ENCODE data around the gene GPR176. TPM values are rescaled to one million over a fixed set of nuclear protein-coding genes. Genes with fewer than 3 reads are reported as not detected.

Gene GPR176
- total and polyA plus RNA-seq, 9 donors: 0.68 to 8.5 (median 1.8) TPM

DNA sequence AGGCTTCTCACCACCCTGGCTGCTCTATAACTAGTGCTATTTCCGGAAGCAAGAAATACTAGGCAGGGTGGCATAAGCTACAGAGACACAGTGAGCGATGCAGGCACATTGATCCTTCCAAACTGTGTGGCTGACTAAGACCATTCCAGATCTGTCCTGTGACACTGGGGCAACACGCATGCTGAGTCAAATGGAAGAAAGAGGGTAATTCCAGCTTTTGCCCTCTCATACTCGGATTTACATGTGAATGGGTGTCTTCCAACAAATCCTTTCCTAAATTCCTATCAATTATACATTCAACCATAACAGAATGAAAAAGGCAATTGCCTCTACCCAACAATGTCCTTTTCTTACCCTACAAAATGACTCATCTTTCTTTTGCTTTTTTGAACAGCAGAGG, 142.6 kb downstream of the GPR176 start:
- TF ChIP-seq, protein P1, sequence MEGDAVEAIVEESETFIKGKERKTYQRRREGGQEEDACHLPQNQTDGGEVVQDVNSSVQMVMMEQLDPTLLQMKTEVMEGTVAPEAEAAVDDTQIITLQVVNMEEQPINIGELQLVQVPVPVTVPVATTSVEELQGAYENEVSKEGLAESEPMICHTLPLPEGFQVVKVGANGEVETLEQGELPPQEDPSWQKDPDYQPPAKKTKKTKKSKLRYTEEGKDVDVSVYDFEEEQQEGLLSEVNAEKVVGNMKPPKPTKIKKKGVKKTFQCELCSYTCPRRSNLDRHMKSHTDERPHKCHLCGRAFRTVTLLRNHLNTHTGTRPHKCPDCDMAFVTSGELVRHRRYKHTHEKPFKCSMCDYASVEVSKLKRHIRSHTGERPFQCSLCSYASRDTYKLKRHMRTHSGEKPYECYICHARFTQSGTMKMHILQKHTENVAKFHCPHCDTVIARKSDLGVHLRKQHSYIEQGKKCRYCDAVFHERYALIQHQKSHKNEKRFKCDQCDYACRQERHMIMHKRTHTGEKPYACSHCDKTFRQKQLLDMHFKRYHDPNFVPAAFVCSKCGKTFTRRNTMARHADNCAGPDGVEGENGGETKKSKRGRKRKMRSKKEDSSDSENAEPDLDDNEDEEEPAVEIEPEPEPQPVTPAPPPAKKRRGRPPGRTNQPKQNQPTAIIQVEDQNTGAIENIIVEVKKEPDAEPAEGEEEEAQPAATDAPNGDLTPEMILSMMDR (IDR thresholded peaks at IDR 0.05): no peak
- no peak for TF ChIP-seq EP300 (IDR thresholded peaks at IDR 0.05)
- TF ChIP-seq POLR2A (IDR thresholded peaks at IDR 0.05): no peak
- no peak overlapping the region for H3K4me3 ChIP-seq
- H3K36me3 ChIP-seq: no peaks in the 10 kb centered on the region
- intact Hi-C loops (cut with DNase I): no loop called here
- no peaks in the 10 kb centered on the region for H3K27me3 ChIP-seq
- no peak for DNase-seq
- 86 to 93% (median 88%) methylated on average over 4 of the region's 4 CpGs for WGBS, 3 donors
- H3K4me1 ChIP-seq (ENCODE audit: insufficient read depth): no peaks in the 10 kb centered on the region
- H3K27ac ChIP-seq: no peak overlapping the region
- no peaks in the 10 kb centered on the region for H3K9me3 ChIP-seq

DNA sequence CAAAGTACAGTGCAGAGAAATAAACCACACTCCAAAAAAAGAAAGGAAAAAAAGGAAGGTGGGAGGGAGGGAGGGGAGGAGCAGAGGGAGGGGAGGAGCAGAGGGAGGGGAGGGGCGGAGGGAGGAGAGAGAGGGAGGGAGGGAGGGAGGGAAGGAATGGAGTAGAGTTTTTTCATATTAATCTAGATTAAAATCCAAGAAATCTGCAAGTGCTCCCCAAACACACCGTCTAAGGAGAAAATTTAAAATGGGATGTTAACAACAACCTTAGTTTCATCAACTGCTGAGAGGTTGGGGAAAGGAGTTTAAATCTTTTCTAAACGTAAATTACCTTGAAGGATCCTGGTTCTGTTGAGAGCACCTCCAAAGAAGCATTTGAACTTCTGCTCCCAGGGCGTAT, 144.0 kb downstream of the GPR176 start:
- intact Hi-C loops (cut with DNase I): no loop called here
- TF ChIP-seq, protein P1 (IDR thresholded peaks at IDR 0.05): no peak
- TF ChIP-seq POLR2A (IDR thresholded peaks at IDR 0.05) (no peak), EP300 (IDR thresholded peaks at IDR 0.05) (no peak)
- no peak overlapping the region for H3K4me3 ChIP-seq

DNA sequence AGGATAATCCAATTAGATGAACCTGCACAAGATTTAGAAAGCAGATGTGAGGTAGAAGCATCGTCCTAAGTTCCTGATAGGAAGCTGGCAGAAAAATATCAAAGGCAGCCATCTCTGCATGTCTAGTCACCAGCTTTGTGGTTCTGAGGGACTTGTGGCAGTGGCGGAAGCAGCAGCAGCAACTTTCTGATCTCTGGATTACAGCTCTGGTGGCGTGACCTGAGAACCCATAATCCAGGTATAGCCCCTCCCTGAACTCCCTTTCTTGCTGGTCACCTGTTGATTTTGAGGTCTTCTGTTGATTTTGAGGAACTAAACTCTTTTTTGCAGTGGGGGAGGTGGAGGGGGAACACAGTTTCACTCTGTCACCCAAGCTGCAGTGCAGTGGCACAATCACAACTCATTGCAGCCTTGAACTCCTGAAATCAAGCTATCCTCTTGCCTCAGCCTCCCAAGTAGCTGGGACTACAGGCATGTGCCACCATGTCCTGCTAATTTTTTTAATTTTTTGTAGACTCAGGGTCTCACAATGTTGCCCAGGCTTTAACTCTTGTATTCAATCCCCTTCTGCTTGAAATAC, 145.3 kb downstream of the GPR176 start:
- DNase-seq: no peak
- no peaks in the 10 kb centered on the region for H3K27me3 ChIP-seq
- intact Hi-C loops (cut with DNase I): no loop called here
- H3K9me3 ChIP-seq: no peaks in the 10 kb centered on the region
- no peak overlapping the region for H3K4me3 ChIP-seq
- H3K4me1 ChIP-seq (ENCODE audit: insufficient read depth): peaks cover 5% of the 10 kb centered on the region
- no peak overlapping the region for H3K27ac ChIP-seq
- H3K36me3 ChIP-seq: no peaks in the 10 kb centered on the region
- 90 to 97% (median 94%) methylated on average over 3 of the region's 3 CpGs for WGBS, 3 donors
- TF ChIP-seq POLR2A (IDR thresholded peaks at IDR 0.05): no peak
- TF ChIP-seq EP300 (IDR thresholded peaks at IDR 0.05): no peak
- TF ChIP-seq, protein P1 (IDR thresholded peaks at IDR 0.05): no peak

More for the DNA sequence above, 144.0 kb downstream of the GPR176 start:
- no peak for DNase-seq
- no peaks in the 10 kb centered on the region for H3K9me3 ChIP-seq
- WGBS, 3 donors: 68 to 76% (median 75%) methylated on average over 4 of the region's 4 CpGs
- no peak overlapping the region for H3K27ac ChIP-seq
- peaks cover 3% of the 10 kb centered on the region for H3K4me1 ChIP-seq (ENCODE audit: insufficient read depth)
- no peaks in the 10 kb centered on the region for H3K36me3 ChIP-seq
- H3K27me3 ChIP-seq: no peaks in the 10 kb centered on the region

DNA sequence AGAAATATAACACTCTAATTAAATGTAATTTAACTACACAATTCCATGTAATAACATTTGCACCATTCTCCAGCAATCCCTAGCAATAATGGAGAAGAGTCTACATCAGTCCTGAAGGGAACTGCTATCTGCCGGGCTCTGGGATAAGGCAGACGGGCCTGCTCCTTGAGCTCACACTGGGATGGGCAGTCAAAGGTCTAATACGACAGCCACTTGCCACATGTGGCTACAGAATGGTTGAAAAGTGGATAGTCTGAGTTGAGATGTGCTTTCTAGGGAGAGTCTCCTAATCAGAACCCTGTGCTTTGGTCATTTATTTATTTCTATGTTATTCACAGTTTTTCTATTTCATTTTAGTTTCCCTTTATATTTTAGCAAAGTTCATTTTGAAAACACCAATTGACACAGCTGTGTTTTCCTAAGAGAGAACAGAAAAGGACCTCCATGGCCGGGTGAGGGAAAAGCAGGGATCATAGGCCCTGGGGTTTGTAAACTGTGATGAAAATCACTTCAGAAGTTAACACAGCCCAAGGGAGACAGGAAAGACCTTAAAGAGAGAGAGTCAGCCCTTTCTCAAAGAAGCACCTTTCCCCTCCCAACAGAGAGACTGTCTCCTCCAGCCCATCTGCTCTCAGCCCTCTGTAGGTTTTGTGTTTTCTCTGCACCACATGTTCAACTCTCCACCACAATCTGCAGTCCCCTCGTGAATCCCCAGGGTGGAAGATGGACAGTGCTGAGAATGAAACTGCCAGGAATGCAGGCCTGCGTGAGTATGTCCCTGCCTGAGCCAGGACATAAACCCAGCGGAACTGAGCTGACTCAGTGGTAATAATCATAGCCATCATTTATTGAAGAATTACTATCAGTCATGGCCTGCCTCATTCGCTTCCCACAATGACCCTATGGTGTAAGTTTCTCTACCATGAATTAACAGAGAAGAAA, 149.0 kb downstream of the GPR176 start:
- H3K36me3 ChIP-seq: no peaks in the 10 kb centered on the region
- 45 to 57% (median 46%) methylated on average over 8 of the region's 8 CpGs for WGBS, 3 donors
- DNase-seq: peak in 1 of 5 donors; percentile 24
- H3K4me1 ChIP-seq (ENCODE audit: insufficient read depth): peaks cover 5% of the 10 kb centered on the region
- H3K27me3 ChIP-seq: no peaks in the 10 kb centered on the region
- H3K27ac ChIP-seq: peak overlapping the region in 1 of 2 donors; percentile 24
- H3K9me3 ChIP-seq: no peaks in the 10 kb centered on the region
- no peak overlapping the region for H3K4me3 ChIP-seq
- TF ChIP-seq EP300 (IDR thresholded peaks at IDR 0.05) (no peak), POLR2A (IDR thresholded peaks at IDR 0.05) (no peak)
- TF ChIP-seq, protein P1 (IDR thresholded peaks at IDR 0.05): no peak
- intact Hi-C loops (cut with DNase I): no loop called here

Data from ovary (tissue), 9 donors.